ENCODE measurements around the gene DNASE1.

- TF ChIP-seq POLR2A (IDR thresholded peaks at IDR 0.05; ENCODE audit: low read depth, low read length) (no peak), POLR2AphosphoS5 (IDR thresholded peaks at IDR 0.05; ENCODE audit: low read depth, low read length) (no peak)
These were observed 29.2 kb upstream of the DNASE1 start for GRCh38 chr16:3625331-3625730.
